Peyer's patch (tissue), 4 donors: ENCODE results near the gene SDF4.

Experiments used
- CTCF ChIP-seq, 6 experiments: fragments of 450-650 bp in 4 of 6; fragments of 200-600 bp in 2 of 6; sonication (generic) in 1 of 6; IDR thresholded peaks; one replicate each; pipeline ENCODE4 v1.5.1; 2017 to 2019; ENCODE audit warnings: antibody characterized with exemption in 6 of 6, mild to moderate bottlenecking in 3 of 6, moderate library complexity in 1 of 6
- POLR2A ChIP-seq, 2 donors: fragments of 450-650 bp; IDR thresholded peaks; one replicate each; pipeline ENCODE4 v1.5.1; 2017; ENCODE audit warnings: antibody characterized with exemption in 2 of 2, mild to moderate bottlenecking in 2 of 2, moderate library complexity in 2 of 2

DNA sequence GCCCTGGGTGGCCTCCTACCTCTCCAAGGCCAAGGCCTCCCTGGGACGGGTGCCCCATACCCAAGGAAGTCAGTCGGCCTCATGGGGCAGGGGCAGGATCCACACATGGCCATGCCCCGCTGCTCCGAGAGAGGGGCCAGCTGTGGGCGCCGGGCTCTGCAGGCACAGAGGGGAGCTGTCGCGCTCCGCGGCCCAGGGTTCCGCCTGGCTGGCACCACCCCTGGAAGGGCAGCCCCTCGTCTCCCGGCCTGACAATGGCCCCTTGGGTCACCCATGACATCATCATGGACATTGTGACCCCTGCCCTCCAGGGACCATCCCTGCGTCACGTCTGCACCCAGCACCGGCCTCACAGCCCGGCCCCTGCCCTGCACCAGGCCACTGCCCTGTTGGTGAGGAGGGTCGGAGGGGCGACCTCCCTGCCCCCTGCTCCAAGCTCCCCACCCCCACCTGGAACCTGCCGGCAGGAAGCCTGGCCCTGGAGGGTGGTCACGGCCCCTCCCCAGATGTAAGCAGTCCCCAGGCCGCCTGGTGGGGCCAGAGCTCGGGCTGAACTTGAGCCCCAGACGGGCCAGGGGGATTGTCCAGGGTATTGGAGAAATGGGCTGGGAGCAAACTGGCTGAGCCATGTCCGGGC, 52.3 kb downstream of the SDF4 start:
- TF ChIP-seq POLR2A (IDR thresholded peaks at IDR 0.05) (no peak), CTCF (IDR thresholded peaks at IDR 0.05) (no peak)
